Neutrophil (primary cell): ENCODE measurements around the gene SULT2A1.

Experiments used
- H3K27ac ChIP-seq: fragments of 200-600 bp; sonication (generic); 2 replicates; pipeline ENCODE4 v1.5.1; 2016; ENCODE audit warnings: mild to moderate bottlenecking, moderate library complexity
- H3K27me3 ChIP-seq: fragments of 200-600 bp; sonication (generic); 2 replicates; pipeline ENCODE4 v1.6.0; 2016; ENCODE audit warnings: mild to moderate bottlenecking
- H3K36me3 ChIP-seq: fragments of 200-600 bp; sonication (generic); 2 replicates; pipeline ENCODE4 v1.5.1; 2017
- H3K4me1 ChIP-seq, 2 experiments: fragments of 200-600 bp in 1 of 2; sonication (generic) in 1 of 2; 1 replicate in 1 of 2; 2 replicates in 1 of 2; pipeline versions ENCODE4 v1.5.1 to v1.6.1; 2013 to 2016; ENCODE audit warnings: low read depth in 1 of 2, low read length in 1 of 2, mild to moderate bottlenecking in 1 of 2, moderate library complexity in 1 of 2; ENCODE audit not compliant: control insufficient read depth in 1 of 2, insufficient read depth in 1 of 2
- H3K4me3 ChIP-seq, 2 experiments: fragments of 200-600 bp in 1 of 2; sonication (generic) in 1 of 2; 1 replicate in 1 of 2; 2 replicates in 1 of 2; pipeline ENCODE4 v1.5.1; 2013 to 2016; ENCODE audit warnings: low read depth in 1 of 2, low read length in 1 of 2, mild to moderate bottlenecking in 1 of 2, moderate library complexity in 1 of 2
- H3K9me3 ChIP-seq: fragments of 200-600 bp; sonication (generic); 2 replicates; pipeline ENCODE4 v1.5.1; 2016
- TF ChIP-seq, protein P1 (sequence below): fragments of 200-600 bp; sonication (generic); IDR thresholded peaks from 2 replicates; pipeline ENCODE4 v1.5.1; 2016; ENCODE audit warnings: antibody characterized with exemption

SULT2A1 gene

DNA sequence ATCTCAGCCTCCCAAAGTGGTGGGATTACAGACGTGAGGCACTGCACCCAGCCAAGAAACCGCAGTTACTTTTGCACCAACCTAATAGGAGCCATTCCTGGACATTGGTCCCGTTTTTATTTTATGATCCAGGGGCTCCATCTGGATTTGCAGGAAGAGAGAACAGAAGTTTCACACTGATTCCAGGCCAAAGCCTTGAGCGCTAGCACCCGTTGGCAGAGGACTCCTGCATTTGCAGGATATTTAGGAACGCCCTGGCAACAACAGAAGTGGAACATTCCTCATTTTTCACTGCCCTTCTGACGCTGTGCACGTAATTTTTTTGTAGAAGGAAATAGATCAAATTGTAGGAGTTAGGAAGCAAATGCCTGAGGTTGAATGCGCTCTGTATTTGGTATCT lies 11.7 kb upstream of the SULT2A1 start:
- Histone ChIP-seq H3K4me3 (no peak overlapping the region), H3K4me1 (no peaks in the 10 kb centered on the region), H3K9me3 (no peaks in the 10 kb centered on the region), H3K27me3 (no peaks in the 10 kb centered on the region), H3K36me3 (no peaks in the 10 kb centered on the region), H3K27ac (no peak overlapping the region)
- TF ChIP-seq, protein P1, sequence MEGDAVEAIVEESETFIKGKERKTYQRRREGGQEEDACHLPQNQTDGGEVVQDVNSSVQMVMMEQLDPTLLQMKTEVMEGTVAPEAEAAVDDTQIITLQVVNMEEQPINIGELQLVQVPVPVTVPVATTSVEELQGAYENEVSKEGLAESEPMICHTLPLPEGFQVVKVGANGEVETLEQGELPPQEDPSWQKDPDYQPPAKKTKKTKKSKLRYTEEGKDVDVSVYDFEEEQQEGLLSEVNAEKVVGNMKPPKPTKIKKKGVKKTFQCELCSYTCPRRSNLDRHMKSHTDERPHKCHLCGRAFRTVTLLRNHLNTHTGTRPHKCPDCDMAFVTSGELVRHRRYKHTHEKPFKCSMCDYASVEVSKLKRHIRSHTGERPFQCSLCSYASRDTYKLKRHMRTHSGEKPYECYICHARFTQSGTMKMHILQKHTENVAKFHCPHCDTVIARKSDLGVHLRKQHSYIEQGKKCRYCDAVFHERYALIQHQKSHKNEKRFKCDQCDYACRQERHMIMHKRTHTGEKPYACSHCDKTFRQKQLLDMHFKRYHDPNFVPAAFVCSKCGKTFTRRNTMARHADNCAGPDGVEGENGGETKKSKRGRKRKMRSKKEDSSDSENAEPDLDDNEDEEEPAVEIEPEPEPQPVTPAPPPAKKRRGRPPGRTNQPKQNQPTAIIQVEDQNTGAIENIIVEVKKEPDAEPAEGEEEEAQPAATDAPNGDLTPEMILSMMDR, result no peak

DNA sequence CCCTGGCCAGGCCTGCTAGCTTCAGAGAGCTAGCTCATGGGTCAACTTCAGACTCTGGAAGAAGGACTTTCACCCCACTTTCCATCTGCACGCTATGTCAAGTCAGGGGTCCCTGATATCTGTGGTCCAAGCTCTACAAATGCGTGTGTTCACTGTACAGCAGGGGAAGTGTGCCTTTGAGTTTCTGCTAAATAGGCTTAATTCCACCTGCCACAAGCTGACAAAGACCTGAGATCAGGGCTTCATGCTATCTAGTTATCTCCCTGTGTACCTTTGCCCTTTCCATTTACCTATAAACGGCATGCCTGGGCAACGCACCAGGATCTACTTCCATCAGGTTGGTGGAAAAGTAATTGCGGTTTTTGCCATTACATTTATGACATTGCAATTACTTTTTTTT lies 10.7 kb upstream of the SULT2A1 start:
- Histone ChIP-seq H3K36me3 (no peaks in the 10 kb centered on the region), H3K4me3 (no peak overlapping the region)
- TF ChIP-seq, protein P1, result no peak

DNA sequence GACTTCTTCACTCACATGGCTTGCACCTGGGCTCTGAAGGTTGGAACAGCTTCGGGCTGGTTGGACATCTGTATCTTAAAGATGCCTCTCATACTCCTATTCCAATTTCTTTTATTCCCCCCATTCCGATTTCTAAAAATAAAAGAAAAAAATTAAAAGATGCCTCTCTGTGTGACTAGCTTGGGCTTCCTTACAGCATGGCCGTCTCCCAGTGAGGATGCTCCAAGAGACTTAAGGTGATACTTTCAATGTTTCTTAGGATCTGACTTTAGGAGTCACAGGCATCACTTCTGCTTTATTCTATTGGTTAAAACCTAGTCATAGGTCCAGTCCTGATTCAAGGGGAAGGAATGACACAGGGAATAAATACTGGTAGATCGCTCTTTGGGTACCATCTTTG lies 9.9 kb upstream of the SULT2A1 start:
- Histone ChIP-seq H3K27me3 (no peaks in the 10 kb centered on the region), H3K36me3 (no peaks in the 10 kb centered on the region), H3K4me3 (no peak overlapping the region), H3K9me3 (no peaks in the 10 kb centered on the region), H3K27ac (no peak overlapping the region), H3K4me1 (no peaks in the 10 kb centered on the region)
- TF ChIP-seq, protein P1, result no peak

More for the DNA sequence above, 10.7 kb upstream of the SULT2A1 start:
- Histone ChIP-seq H3K4me1 (no peaks in the 10 kb centered on the region), H3K9me3 (no peaks in the 10 kb centered on the region), H3K27me3 (no peaks in the 10 kb centered on the region), H3K27ac (no peak overlapping the region)

DNA sequence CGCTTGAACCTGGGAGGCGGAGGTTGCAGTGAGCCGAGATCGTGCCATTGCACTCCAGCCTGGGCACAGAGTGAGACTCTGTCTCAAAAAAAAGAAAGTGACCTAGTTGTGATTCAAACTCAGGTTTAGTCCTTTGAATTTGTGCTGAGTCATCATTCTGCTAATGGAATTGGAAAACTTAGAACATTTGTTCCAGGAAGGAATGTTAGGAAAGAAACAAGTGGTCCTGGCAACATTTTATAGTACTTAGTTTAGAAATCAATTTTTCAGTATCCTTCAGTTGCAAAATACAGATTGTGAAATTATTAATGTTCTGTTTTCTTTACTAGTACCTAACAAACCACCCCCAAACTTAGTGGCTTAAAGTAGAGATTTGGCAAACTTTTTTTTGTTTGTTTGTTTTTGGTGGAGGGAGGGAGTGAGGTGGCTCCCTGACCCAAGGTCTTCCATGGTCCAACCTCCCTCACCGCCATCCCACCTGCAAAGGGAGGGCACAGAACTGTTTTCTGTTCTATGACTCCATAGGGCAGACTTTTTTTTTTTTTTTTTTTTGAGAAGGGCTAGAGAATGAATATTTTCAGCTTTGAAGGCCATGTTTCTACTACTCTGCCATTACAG lies 9.2 kb upstream of the SULT2A1 start:
- TF ChIP-seq, protein P1, result no peak
- Histone ChIP-seq H3K4me3 (no peak overlapping the region), H3K36me3 (no peaks in the 10 kb centered on the region), H3K4me1 (no peaks in the 10 kb centered on the region), H3K27ac (no peak overlapping the region), H3K9me3 (no peaks in the 10 kb centered on the region), H3K27me3 (no peaks in the 10 kb centered on the region)

DNA sequence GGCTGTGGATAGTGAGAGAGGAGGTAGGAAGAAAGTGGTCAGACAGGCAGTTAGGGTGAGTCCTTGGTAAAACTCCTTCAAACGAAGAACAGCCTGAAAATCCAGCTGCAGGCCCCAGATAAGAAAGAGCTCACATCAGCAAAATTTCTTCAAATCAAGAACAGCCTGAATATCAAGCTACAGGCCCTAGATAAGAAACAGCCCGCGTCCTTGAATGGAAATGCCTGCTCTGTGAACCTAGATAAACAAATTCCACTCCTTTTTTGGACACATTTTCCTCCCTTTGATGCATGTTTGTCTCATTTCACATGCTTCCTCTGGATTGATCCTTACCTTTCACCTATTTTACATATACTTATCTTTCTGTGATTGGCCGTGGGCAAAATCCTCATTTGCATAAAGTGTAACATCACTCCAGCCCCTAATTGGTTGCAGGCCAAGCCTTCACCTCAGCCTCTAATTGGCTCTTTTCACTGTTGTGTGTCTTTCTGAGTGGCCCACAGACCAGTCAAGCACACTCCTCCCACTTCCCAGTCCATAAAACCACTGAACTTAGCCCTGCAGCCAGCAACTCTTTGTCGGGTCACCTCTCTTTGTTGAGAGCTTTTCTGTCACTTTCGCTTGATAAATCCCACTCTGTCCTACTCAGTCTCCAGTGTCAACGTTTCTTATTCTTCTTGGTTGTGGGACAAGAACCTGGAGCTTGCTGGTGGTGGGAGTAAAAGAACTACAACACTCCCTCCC lies 6.0 kb upstream of the SULT2A1 start:
- Histone ChIP-seq H3K9me3 (no peaks in the 10 kb centered on the region), H3K4me3 (no peak overlapping the region), H3K27me3 (no peaks in the 10 kb centered on the region), H3K4me1 (no peaks in the 10 kb centered on the region), H3K27ac (no peak overlapping the region), H3K36me3 (no peaks in the 10 kb centered on the region)
- TF ChIP-seq, protein P1, result no peak
